ENCODE results near the gene MSRB3. TPM values are rescaled to one million over a fixed set of nuclear protein-coding genes. Genes with fewer than 3 reads are reported as not detected.

MSRB3 gene
- total and polyA plus RNA-seq, 7 donors, result 6.2 to 232 (median 159) TPM

DNA sequence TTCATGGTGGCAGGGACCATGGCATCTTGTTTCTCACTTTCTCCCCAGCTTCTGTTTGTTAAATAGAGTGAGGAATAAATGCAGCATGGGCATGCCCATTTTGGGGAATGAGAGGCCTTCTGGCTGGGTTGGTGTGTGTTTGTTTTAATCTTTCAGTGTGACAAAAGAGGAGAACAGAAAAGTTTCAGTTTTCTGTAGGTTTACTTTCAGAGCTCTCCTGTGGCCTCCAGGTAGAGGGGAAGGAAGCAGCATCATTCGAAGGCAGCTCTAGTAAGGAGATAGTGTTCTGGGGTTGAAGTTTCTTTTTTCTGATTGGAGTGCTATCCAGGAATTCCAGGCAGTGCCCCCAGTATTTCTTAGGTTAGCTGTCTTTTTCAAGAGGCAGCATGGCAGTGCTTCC lies 15.3 kb downstream of the MSRB3 start:
- H3K4me3 ChIP-seq, result no peak overlapping the region
- no peaks in the 10 kb centered on the region for H3K9me3 ChIP-seq
- TF ChIP-seq, protein P1, sequence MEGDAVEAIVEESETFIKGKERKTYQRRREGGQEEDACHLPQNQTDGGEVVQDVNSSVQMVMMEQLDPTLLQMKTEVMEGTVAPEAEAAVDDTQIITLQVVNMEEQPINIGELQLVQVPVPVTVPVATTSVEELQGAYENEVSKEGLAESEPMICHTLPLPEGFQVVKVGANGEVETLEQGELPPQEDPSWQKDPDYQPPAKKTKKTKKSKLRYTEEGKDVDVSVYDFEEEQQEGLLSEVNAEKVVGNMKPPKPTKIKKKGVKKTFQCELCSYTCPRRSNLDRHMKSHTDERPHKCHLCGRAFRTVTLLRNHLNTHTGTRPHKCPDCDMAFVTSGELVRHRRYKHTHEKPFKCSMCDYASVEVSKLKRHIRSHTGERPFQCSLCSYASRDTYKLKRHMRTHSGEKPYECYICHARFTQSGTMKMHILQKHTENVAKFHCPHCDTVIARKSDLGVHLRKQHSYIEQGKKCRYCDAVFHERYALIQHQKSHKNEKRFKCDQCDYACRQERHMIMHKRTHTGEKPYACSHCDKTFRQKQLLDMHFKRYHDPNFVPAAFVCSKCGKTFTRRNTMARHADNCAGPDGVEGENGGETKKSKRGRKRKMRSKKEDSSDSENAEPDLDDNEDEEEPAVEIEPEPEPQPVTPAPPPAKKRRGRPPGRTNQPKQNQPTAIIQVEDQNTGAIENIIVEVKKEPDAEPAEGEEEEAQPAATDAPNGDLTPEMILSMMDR (IDR thresholded peaks at IDR 0.05), result no peak
- TF ChIP-seq POLR2AphosphoS5 (IDR thresholded peaks at IDR 0.05) (no peak), POLR2A (IDR thresholded peaks at IDR 0.05) (no peak), EP300 (IDR thresholded peaks at IDR 0.05) (no peak)
- intact Hi-C loops (cut with DNase I), result no loop called here
- WGBS, 2 donors, result 71 to 85% methylated on average over 1 of the region's 1 CpG
- no peak overlapping the region for H3K27ac ChIP-seq
- peaks cover 0 to 69% (median 40%) of the 10 kb centered on the region in 4 donors for H3K4me1 ChIP-seq
- no peak for DNase-seq
- no peaks in the 10 kb centered on the region for H3K27me3 ChIP-seq
- H3K36me3 ChIP-seq, result no peaks in the 10 kb centered on the region

DNA sequence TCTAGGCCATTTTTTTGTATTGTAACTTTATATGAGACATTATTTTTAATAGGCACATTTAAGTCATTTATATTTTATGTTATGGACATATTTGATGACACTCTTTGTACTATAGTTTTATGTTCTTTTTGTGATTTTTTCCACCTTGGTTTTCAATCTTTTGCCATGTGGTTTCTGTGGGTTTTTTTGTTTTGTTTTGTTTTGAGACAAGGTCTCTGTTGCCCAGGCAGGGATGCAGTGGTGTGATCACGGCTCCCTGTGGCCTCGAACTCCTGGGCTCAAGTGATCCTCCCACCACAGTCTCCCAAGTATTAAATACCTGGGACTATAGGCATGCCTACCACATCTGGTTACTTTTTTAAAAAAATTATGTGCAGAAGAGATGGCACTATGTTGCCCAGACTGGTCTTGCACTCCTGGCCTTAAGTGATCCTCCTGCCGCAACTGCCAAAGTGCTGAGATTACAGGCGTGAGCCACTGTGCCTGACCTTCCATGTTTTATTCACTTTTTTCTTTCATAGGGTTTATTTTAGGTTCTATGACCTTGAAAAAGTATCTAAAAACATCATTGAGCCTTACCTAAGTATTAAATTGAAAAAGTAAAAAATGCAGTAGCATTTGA lies 16.3 kb downstream of the MSRB3 start:
- no peaks in the 10 kb centered on the region for H3K27me3 ChIP-seq
- no peaks in the 10 kb centered on the region for H3K36me3 ChIP-seq
- peaks cover 0 to 79% (median 49%) of the 10 kb centered on the region in 4 donors for H3K4me1 ChIP-seq
- no peak overlapping the region for H3K4me3 ChIP-seq
- no peak for TF ChIP-seq POLR2AphosphoS5 (IDR thresholded peaks at IDR 0.05)
- no peak for TF ChIP-seq EP300 (IDR thresholded peaks at IDR 0.05)
- TF ChIP-seq, protein P1 (IDR thresholded peaks at IDR 0.05), result no peak
- TF ChIP-seq POLR2A (IDR thresholded peaks at IDR 0.05), result no peak
- intact Hi-C loops (cut with DNase I), result no loop called here
- no peak overlapping the region for H3K27ac ChIP-seq
- no peak for DNase-seq
- no peaks in the 10 kb centered on the region for H3K9me3 ChIP-seq
- 81 to 91% methylated on average over 4 of the region's 4 CpGs for WGBS, 2 donors

DNA sequence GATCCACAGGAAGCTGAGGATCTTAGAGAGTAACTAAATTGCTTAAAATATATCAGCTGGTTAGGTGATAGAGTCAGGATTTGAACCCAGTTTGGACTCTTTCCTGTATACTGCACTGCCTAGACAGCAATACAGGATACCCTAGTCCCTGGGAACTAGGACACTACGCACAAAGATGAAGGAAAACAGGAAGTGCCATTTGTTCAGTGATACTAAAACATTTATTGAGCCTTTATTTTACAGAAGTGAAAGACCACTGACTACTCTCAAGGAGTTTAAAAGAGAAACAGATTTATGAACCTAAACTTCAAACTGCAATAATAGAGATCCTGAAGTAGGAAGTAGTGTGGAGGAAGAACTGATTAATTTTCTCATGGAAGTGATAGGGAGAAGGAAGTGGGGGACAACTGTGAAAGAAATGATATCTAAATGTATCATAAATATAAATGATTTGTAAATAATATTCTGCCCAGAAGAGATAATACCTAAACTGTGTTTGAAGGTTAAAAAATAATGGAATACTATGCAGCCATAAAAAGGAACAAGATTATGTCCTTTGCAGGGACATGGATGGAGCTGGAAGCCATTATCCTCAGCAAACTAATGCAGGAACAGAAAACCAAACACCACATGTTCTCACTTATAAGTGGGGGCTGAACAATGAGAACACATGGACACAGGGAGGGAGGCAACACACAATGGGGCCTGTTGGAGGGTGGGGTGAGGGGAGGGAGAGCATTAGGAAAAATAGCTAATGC lies 18.2 kb downstream of the MSRB3 start:
- Histone ChIP-seq H3K4me1 (peaks cover 0 to 90% (median 55%) of the 10 kb centered on the region in 4 donors), H3K27me3 (no peaks in the 10 kb centered on the region), H3K9me3 (no peaks in the 10 kb centered on the region), H3K4me3 (no peak overlapping the region), H3K36me3 (no peaks in the 10 kb centered on the region), H3K27ac (no peak overlapping the region)
- no peak for DNase-seq
- TF ChIP-seq, protein P1 (IDR thresholded peaks at IDR 0.05), result no peak
- TF ChIP-seq EP300 (IDR thresholded peaks at IDR 0.05) (no peak), POLR2AphosphoS5 (IDR thresholded peaks at IDR 0.05) (no peak), POLR2A (IDR thresholded peaks at IDR 0.05) (no peak)
- intact Hi-C loops (cut with DNase I), result no loop called here
- WGBS, 2 donors, result 62 to 84% methylated on average over 1 of the region's 1 CpG

DNA sequence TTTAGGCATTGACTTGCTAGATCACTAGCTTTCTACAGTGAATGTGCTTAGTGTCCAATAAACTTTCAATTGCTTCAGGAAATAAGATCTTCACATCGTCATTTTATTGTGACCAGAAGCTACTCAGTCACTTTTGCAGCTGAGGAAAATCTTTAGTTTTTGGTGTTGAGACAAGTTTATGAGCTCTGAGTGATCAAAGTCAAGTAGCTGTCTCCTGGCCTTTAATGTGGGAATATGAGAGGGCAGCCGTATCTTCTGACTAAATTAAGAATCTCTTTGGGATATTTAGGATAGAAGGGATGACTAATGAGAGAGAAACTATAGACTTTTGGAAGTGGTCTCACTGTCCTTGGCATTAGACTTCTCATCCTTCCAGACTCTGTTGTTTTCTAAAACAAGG lies 21.6 kb downstream of the MSRB3 start:
- peak overlapping the region in 3 of 4 donors; percentile 7 to 26 (median 24) for H3K27ac ChIP-seq
- peaks cover 0 to 83% (median 47%) of the 10 kb centered on the region in 4 donors for H3K4me1 ChIP-seq
- no peak overlapping the region for H3K4me3 ChIP-seq
- intact Hi-C loops (cut with DNase I), result loop anchor here (2.0 to 10.0 kb wide), 2 partner anchors 21 to 235 kb away; partner anchors contain the start of gene MSRB3
- TF ChIP-seq, protein P1 (IDR thresholded peaks at IDR 0.05), result no peak
- no peak for TF ChIP-seq POLR2A (IDR thresholded peaks at IDR 0.05)
- TF ChIP-seq EP300 (IDR thresholded peaks at IDR 0.05), result no peak
- TF ChIP-seq POLR2AphosphoS5 (IDR thresholded peaks at IDR 0.05), result no peak
- no peak for DNase-seq
- no peaks in the 10 kb centered on the region for H3K36me3 ChIP-seq
- no peaks in the 10 kb centered on the region for H3K9me3 ChIP-seq
- WGBS, 2 donors, result 42 to 68% methylated on average over 2 of the region's 2 CpGs
- no peaks in the 10 kb centered on the region for H3K27me3 ChIP-seq
